Mucosa of descending colon (tissue), 3 donors: ENCODE measurements around the gene LRP1B. TPM values are rescaled to one million over a fixed set of nuclear protein-coding genes. Genes with fewer than 3 reads are reported as not detected.

ENCODE experiments used
- ATAC-seq: fragments of 200-7000 bp; cut with Tn5 transposase; one replicate; pipeline ENCODE4 v1.9.1; 2020; ENCODE audit warnings: mild to moderate bottlenecking, moderate library complexity
- DNase-seq, 3 donors: peaks; one replicate each; pipeline ENCODE4 v3.0.0-alpha.2; 2020
- H3K36me3 ChIP-seq: fragments of 200-600 bp; one replicate; pipeline ENCODE4 v1.8.0; 2021; ENCODE audit warnings: low read depth, mild to moderate bottlenecking
- H3K4me1 ChIP-seq: fragments of 200-600 bp; one replicate; pipeline ENCODE4 v1.8.0; 2021; ENCODE audit warnings: low read depth, mild to moderate bottlenecking
- H3K4me3 ChIP-seq: fragments of 200-600 bp; one replicate; pipeline ENCODE4 v1.8.0; 2021; ENCODE audit warnings: mild to moderate bottlenecking
- H3K9me3 ChIP-seq: fragments of 200-600 bp; one replicate; pipeline ENCODE4 v1.8.0; 2021; ENCODE audit warnings: mild to moderate bottlenecking
- intact Hi-C, 2 donors: fragments of 100-400 bp; cut with DNase I in 1 of 2; cut with micrococcal nuclease in 1 of 2; formaldehyde crosslinking; loops; one replicate each; pipeline versions ENCODE4 v1.11.0 to v1.11.1; 2022; cut with DNase I, micrococcal nuclease
- total RNA-seq, 3 donors: library from RNA; stranded (reverse); fragmentation: NEBNext Ultra II Directional in 2 of 3; extraction: Animal tissue kit (Norgen Biotek cat#: 25700) in 2 of 3; gene quantifications; one replicate each; pipeline versions ENCODE4 v1.2.1 to v1.2.4, GENCODE V29; 2021 to 2023
- TF ChIP-seq, protein P1 (sequence below): fragments of 200-600 bp; IDR thresholded peaks from one replicate; pipeline ENCODE4 v1.8.0; 2022; ENCODE audit warnings: antibody characterized with exemption, mild to moderate bottlenecking
- donor health status: DM: no; HTN: no; CAD: no; lungs with moderate emphysema.
- donor health status: DM: no; HTN: no; CAD: no.
- donor health status: DM: no; HTN: yes; CAD: no.

The LRP1B gene
- total RNA-seq, 3 donors from 2014 or later: 0.12 to 1.6 (median 0.20) TPM

DNA sequence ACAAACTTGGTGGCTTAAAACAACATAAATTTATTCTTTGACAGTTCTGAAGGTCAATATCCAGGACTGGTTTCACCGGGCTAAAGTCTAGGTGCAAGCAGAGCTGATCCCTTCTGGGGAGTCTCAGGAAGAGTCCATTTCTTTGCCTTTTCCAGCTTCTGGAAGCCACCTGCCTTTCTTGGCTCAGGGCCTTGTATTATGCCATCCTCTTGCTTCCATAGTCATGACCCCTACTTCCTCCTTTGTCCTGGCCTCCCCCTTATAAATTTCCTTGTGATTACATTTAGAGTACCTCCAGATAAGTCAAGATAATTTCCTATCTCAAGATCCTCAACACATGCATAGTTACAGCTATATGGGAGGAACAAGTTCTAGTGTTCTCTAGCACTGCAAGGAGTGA, 1089.5 kb downstream of the LRP1B start:
- DNase-seq (no peak), ATAC-seq (no peak)
- Histone ChIP-seq H3K4me1 (no peaks in the 10 kb centered on the region), H3K4me3 (no peak overlapping the region), H3K36me3 (no peaks in the 10 kb centered on the region), H3K9me3 (no peaks in the 10 kb centered on the region)
- intact Hi-C loops: no loop called here
- TF ChIP-seq, protein P1, sequence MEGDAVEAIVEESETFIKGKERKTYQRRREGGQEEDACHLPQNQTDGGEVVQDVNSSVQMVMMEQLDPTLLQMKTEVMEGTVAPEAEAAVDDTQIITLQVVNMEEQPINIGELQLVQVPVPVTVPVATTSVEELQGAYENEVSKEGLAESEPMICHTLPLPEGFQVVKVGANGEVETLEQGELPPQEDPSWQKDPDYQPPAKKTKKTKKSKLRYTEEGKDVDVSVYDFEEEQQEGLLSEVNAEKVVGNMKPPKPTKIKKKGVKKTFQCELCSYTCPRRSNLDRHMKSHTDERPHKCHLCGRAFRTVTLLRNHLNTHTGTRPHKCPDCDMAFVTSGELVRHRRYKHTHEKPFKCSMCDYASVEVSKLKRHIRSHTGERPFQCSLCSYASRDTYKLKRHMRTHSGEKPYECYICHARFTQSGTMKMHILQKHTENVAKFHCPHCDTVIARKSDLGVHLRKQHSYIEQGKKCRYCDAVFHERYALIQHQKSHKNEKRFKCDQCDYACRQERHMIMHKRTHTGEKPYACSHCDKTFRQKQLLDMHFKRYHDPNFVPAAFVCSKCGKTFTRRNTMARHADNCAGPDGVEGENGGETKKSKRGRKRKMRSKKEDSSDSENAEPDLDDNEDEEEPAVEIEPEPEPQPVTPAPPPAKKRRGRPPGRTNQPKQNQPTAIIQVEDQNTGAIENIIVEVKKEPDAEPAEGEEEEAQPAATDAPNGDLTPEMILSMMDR: no peak

DNA sequence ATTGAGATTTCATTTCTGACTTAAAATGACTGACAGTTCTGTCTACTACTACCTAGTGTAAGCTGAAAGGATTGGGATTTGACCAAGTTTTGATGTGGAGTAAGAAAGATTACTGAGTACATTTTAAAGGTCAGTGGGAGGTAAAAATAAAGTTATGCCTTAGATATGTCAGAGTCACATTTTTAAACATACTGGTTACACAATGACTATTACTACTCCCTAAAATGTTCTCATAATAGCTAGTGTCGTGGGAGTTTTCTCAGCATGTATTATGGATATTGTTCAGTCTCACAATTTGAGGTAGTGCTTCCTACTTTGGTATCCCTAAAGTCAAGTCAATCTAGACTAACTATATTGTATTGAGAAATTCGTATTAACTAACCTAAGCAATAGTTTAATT, 1092.5 kb downstream of the LRP1B start:
- intact Hi-C loops: no loop called here
- ATAC-seq (no peak), DNase-seq (no peak)
- H3K4me1 ChIP-seq: no peaks in the 10 kb centered on the region
- H3K4me3 ChIP-seq: no peak overlapping the region
- TF ChIP-seq, protein P1: no peak
- H3K36me3 ChIP-seq: no peaks in the 10 kb centered on the region
- H3K9me3 ChIP-seq: no peaks in the 10 kb centered on the region

DNA sequence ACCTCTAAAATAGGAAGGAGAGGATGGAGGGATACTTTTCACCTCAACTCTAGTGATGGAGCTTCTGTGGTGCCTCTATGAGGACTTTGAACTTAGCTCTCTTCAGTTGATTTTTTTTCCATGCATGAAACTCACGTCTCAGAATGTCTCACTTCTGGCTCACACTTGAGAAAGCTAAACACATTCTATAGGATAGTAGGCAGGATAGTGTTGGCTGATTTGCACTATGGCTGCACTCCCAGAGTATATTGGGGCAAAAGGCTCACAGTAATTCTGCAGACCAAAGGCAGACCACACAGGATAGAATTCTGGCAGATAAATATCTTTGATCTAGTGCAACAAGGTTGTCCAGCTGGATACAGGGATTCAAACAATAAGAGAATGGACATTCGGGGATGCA, 1093.5 kb downstream of the LRP1B start:
- TF ChIP-seq, protein P1: no peak
- intact Hi-C loops: no loop called here
- H3K36me3 ChIP-seq: no peaks in the 10 kb centered on the region
- no peaks in the 10 kb centered on the region for H3K4me1 ChIP-seq
- H3K4me3 ChIP-seq: no peak overlapping the region
- DNase-seq: no peak
- ATAC-seq: no peak
- H3K9me3 ChIP-seq: no peaks in the 10 kb centered on the region

DNA sequence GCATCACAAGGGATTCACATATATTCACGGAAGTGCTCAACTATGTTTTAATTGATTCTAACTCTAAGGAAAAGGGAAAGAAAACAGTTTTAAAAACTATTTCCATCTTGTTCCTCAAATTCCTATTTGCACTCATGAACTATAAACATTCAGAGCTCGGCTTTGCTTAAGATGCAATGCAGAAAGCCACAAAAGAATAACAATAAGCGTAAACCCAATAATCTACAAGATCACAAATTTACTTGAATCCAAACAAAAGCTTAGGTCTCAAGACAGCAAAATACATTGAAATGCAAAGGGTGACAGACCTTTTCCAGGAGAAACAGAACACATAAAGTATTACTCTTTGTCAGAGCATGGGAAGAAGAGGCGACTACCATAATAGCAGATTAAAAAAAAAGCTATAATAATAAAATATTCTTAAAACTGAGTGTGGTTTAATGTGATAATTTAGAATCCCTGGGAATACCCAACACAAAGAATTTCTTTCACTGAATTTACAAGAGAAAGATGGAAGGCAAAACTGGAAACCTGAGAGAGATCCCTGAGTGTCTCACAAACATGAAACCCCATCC, 1094.9 kb downstream of the LRP1B start:
- Histone ChIP-seq H3K9me3 (no peaks in the 10 kb centered on the region), H3K4me1 (no peaks in the 10 kb centered on the region), H3K36me3 (no peaks in the 10 kb centered on the region), H3K4me3 (no peak overlapping the region)
- DNase-seq (no peak), ATAC-seq (no peak)
- intact Hi-C loops: no loop called here
- TF ChIP-seq, protein P1: no peak

DNA sequence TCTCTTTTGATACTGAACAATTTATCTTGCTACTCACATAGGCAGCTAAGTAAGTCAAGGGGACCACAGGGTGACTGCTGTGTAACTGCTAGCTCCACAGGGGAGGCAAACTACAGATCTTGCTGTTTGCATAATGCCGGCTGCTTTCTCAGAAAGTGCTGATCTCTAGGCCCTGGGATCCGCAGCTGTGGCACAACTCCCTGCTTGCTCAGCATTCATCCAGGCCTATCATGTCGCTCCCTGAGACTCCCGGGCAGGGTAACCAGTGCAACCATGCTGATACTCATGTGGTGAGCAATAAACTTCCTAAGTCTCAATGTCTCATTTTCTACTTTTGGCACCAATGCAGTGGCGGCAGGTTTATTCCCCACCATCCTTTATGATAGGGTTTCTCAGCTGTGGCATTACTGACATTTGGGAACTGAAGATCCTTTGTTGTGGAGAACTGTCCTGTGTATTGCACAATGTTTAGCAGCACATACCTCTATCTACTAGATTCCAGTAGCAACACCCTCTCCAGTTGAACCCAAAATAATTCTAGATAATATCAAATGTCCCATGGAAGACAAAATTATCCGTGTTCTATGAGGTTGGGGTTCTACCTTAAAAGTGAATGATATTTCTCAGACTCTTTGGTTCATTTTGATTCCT, 1101.3 kb downstream of the LRP1B start:
- TF ChIP-seq, protein P1: no peak
- intact Hi-C loops: loop anchor here in 1 of 2 donors (5.0 kb wide), 1 partner anchor 1362 kb away; no protein-coding TSS in a partner anchor
- no peak overlapping the region for H3K4me3 ChIP-seq
- DNase-seq (no peak), ATAC-seq (no peak)
- H3K9me3 ChIP-seq: no peaks in the 10 kb centered on the region
- H3K4me1 ChIP-seq: no peaks in the 10 kb centered on the region
- no peaks in the 10 kb centered on the region for H3K36me3 ChIP-seq
